Measurements from ENCODE around the gene ANGPTL4. TPM values are rescaled to one million over a fixed set of nuclear protein-coding genes. Genes with fewer than 3 reads are reported as not detected.

ANGPTL4 gene
- polyA plus RNA-seq, 2 of the 4 experiments (the other 2 are of a cell fraction), result 12.3 to 30.8 TPM

DNA sequence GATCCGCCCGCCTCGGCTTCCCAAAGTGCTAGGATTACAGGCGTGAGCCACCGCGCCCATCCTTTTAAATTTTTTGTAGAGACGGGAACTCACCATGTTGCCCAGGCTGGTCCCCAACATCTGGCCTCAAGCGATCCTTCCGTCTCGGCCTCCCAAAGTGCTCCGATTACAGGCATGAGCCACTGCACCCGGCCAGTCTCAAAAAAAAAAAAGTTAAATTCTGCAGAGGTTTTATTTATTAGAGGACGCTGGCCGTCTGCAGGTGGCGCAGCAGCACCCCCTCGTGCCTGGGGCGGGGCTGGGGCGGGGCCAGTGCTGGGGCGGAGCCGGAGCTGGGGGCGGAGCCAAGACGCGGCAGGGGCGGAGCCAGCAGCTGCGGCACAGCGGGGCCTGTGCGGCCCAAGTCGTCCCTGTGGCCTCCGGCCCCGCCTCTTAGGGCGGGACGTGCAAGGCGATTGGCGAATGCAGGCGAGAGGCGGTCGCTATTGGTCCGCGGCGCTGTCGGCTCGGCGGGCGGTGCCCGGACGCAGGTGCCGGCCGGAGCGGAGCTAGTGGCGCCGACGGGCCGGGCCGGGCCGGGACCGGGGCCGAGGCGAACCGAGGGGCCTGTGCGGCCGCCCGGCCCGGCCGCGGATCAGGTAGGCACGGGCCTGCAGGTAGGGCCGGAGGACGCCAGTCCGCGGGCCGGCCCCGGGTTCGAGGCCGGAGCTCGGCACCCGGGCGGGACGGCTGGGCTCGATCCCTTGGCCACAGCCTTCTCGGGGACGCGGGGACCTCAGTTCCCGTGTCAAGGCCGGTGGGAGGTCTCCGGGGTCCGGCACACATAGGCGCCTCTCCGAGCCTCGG, 49.1 kb downstream of the ANGPTL4 start, which contains the start of gene MARCHF2:
TSS of gene MARCHF2 (plus strand) at position 523 of the 846 bp plus-strand sequence. CDS start 8,536 bp downstream, outside the sequence.
- TF ChIP-seq BCL3 (IDR thresholded peaks at IDR 0.05), result no peak
- TF ChIP-seq PHF8 (IDR thresholded peaks at IDR 0.05; ENCODE audit: borderline replicate concordance, low read depth), result peak; percentile 16; the same call in 1 of the 2 replicates
- TF ChIP-seq POLR2A (IDR thresholded peaks at IDR 0.05; ENCODE audit: low read length), result peak; percentile 30; the same call in 1 of the 2 replicates
- TF ChIP-seq, protein P1, sequence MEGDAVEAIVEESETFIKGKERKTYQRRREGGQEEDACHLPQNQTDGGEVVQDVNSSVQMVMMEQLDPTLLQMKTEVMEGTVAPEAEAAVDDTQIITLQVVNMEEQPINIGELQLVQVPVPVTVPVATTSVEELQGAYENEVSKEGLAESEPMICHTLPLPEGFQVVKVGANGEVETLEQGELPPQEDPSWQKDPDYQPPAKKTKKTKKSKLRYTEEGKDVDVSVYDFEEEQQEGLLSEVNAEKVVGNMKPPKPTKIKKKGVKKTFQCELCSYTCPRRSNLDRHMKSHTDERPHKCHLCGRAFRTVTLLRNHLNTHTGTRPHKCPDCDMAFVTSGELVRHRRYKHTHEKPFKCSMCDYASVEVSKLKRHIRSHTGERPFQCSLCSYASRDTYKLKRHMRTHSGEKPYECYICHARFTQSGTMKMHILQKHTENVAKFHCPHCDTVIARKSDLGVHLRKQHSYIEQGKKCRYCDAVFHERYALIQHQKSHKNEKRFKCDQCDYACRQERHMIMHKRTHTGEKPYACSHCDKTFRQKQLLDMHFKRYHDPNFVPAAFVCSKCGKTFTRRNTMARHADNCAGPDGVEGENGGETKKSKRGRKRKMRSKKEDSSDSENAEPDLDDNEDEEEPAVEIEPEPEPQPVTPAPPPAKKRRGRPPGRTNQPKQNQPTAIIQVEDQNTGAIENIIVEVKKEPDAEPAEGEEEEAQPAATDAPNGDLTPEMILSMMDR (IDR thresholded peaks at IDR 0.05), result peak; percentile 60
- peak; percentile 53 to 66 for TF ChIP-seq RAD21 (conservative IDR thresholded peaks at IDR 0.05 in 1 of 2, IDR thresholded peaks at IDR 0.05 in 1 of 2)
- peak; percentile 79; the same call in 1 of the 2 replicates for TF ChIP-seq PBX3 (IDR thresholded peaks at IDR 0.05)
- peak; percentile 79 for TF ChIP-seq SMC3 (IDR thresholded peaks at IDR 0.05)
- TF ChIP-seq KDM5A (IDR thresholded peaks at IDR 0.05), result no peak
- ATAC-seq, result peak; percentile 99
- H3K27ac ChIP-seq, result peak within 1 kb of the TSS; percentile 89 to 91
- peak within 1 kb of the TSS; percentile 96 for H3K4me2 ChIP-seq
- H3K4me1 ChIP-seq, result peaks cover 4% of the 10 kb centered on the region; the same call in 1 of the 3 replicates
- no peak for FAIRE-seq
- no peaks in the 10 kb centered on the region for H3K9me3 ChIP-seq
- peak within 1 kb of the TSS; percentile 92 for H3K4me3 ChIP-seq
- ChIA-PET POLR2A (interaction anchor here (0.8 to 2.7 kb wide), 8 partner anchors 8 to 101 kb away, joined by 3 to 35 read pairs (median 5); partner anchors contain the start of genes HNRNPM, RAB11B and ZNF414), CTCF (interaction anchor here (0.8 to 3.2 kb wide), 17 partner anchors 8 to 93 kb away, joined by 3 to 19 read pairs (median 5); no protein-coding TSS in a partner anchor)
- WGBS (ENCODE audit: missing lambda C conversion rate), result 2% methylated on average over 7 of the region's 89 CpGs
- DNase-seq (ENCODE audit: low read depth in 1 of 2, low spot score in 1 of 2), result peak; percentile 66 to 96

- Histone ChIP-seq H3K4me1 (peaks cover 4% of the 10 kb centered on the region; the same call in 1 of the 3 replicates), H3K27ac (peak overlapping the region; percentile 89 to 91), H3K4me3 (peak overlapping the region; percentile 92), H3K9me3 (no peaks in the 10 kb centered on the region), H3K4me2 (peak overlapping the region; percentile 96)
- ATAC-seq (peak in 1 of 2 experiments; percentile 45; a peak in 2 of 6 replicates), FAIRE-seq (no peak), DNase-seq (ENCODE audit: low read depth in 1 of 2, low spot score in 1 of 2) (no peak)
- ChIA-PET POLR2A (interaction anchor here (0.8 to 2.7 kb wide), 7 partner anchors 10 to 100 kb away, joined by 3 to 35 read pairs (median 5); partner anchors contain the start of genes HNRNPM, RAB11B and ZNF414), CTCF (interaction anchor here (0.8 to 3.2 kb wide), 12 partner anchors 10 to 93 kb away, joined by 3 to 19 read pairs (median 6); no protein-coding TSS in a partner anchor)
- 33% methylated on average over 3 of the region's 3 CpGs for WGBS (ENCODE audit: missing lambda C conversion rate)
- TF ChIP-seq FOXS1 (CRISPR knock-in tag; IDR thresholded peaks at IDR 0.05) (no peak), PBX3 (IDR thresholded peaks at IDR 0.05) (no peak), E2F6 (IDR thresholded peaks at IDR 0.05; ENCODE audit: borderline replicate concordance, low read depth) (no peak), CHD4 (IDR thresholded peaks at IDR 0.05; ENCODE audit: borderline replicate concordance) (no peak; the same call in 1 of the 2 replicates), CHD2 (IDR thresholded peaks at IDR 0.05; ENCODE audit: low read length, partially characterized antibody) (no peak), GATA3 (IDR thresholded peaks at IDR 0.05; ENCODE audit: borderline replicate concordance) (no peak), POLR2AphosphoS2 (conservative IDR thresholded peaks at IDR 0.05; ENCODE audit: low read length) (no peak), HDAC2 (IDR thresholded peaks at IDR 0.05) (no peak)
These were observed 49.7 kb downstream of the ANGPTL4 start for GRCh38 chr19:8413629-8413995.

Measured in A549 (cell line).